HepG2 (cell line): Measurements from ENCODE around the gene CKAP5. TPM values are rescaled to one million over a fixed set of nuclear protein-coding genes. Genes with fewer than 3 reads are reported as not detected.

ENCODE experiments used
- ATAC-seq: fragments of 200-7000 bp; cut with Tn5 transposase; 3 replicates; pipeline ENCODE4 v1.9.1; 2020; ENCODE audit warnings: mild to moderate bottlenecking, moderate library complexity
- BruUV-seq: library from RNA; stranded (reverse); fragments of 400-500 nt; replicated peaks from 2 replicates; lab custom pipeline; 2021; lab: Mats Ljungman, UMichigan
- CTCF ChIA-PET: fragments of 300-600 bp; formaldehyde crosslinking; extraction: SDS; loops from one replicate; lab custom pipeline; 2021; ENCODE audit warnings: low total read pairs, inconsistent platforms, low intra/inter-chr PET ratio; lab: Yijun Ruan, JAX
- POLR2A ChIA-PET: fragments of 350-600 bp; sonication (Branson Sonifier 250); formaldehyde crosslinking; loops from one replicate; lab custom pipeline; 2020; ENCODE audit warnings: antibody characterized with exemption, inconsistent platforms; lab: Yijun Ruan, JAX
- DNase-seq: peaks from one replicate; pipeline ENCODE4 v3.0.0-alpha.2; 2015; ENCODE audit warnings: low spot score
- FAIRE-seq: peaks from 3 replicates; lab custom pipeline; 2011; peaks lifted over from hg19 to GRCh38; lab: Jason Lieb, UNC
- H2AFZ ChIP-seq: one replicate; pipeline ENCODE4 v1.6.1; 2011; ENCODE audit warnings: low read length, inconsistent platforms
- H3K27ac ChIP-seq: fragments of 300-600 bp; 3 replicates; pipeline ENCODE4 v1.8.0; 2011; ENCODE audit warnings: mixed run types, mild to moderate bottlenecking, mixed read lengths, low read length, inconsistent platforms; ENCODE audit not compliant: insufficient read depth; ENCODE audit errors: extremely low read length
- H3K27me3 ChIP-seq, 2 experiments: fragments of 200-600 bp in 1 of 2; 2 replicates in 1 of 2; 3 replicates in 1 of 2; pipeline versions ENCODE4 v1.6.0 to v1.8.0; 2011; ENCODE audit warnings: low read length in 2 of 2, mild to moderate bottlenecking in 2 of 2, moderate library complexity in 2 of 2, inconsistent platforms in 1 of 2; ENCODE audit not compliant: insufficient read depth in 2 of 2, control insufficient read depth in 1 of 2
- H3K36me3 ChIP-seq, 2 experiments: fragments of 200-600 bp in 1 of 2; replicated peaks in 1 of 2; 2 replicates in 1 of 2; 3 replicates in 1 of 2; pipeline versions ENCODE4 v1.5.1 to v1.8.0; 2011; ENCODE audit warnings: low read length in 2 of 2, inconsistent platforms in 1 of 2; ENCODE audit not compliant: insufficient read depth in 2 of 2, control insufficient read depth in 1 of 2
- H3K4me1 ChIP-seq: 2 replicates; pipeline ENCODE4 v1.5.1; 2012; ENCODE audit warnings: low read length, inconsistent platforms; ENCODE audit not compliant: insufficient read depth
- H3K4me2 ChIP-seq: 2 replicates; pipeline ENCODE4 v1.6.0; 2011; ENCODE audit warnings: low read depth, low read length, inconsistent platforms
- H3K4me3 ChIP-seq, 3 experiments: fragments of 200-600 bp in 1 of 3; sonication (generic), shearing (Covaris generic) in 1 of 3; replicated peaks in 1 of 3; 2 replicates each; pipeline ENCODE4 v1.5.1; 2011 to 2016; ENCODE audit warnings: low read length in 3 of 3, inconsistent platforms in 2 of 3, low read depth in 2 of 3, mild to moderate bottlenecking in 2 of 3, control low read depth in 1 of 3, mixed read lengths in 1 of 3; ENCODE audit not compliant: insufficient read depth in 1 of 3
- H3K79me2 ChIP-seq: one replicate; pipeline ENCODE4 v1.6.1; 2011; ENCODE audit warnings: low read length, inconsistent platforms; ENCODE audit not compliant: insufficient read depth
- H3K9ac ChIP-seq: 2 replicates; pipeline ENCODE4 v1.6.0; 2011; ENCODE audit warnings: mild to moderate bottlenecking, low read depth, low read length, inconsistent platforms; ENCODE audit not compliant: insufficient read depth
- H3K9me3 ChIP-seq: 2 replicates; pipeline ENCODE4 v1.5.1; 2012; ENCODE audit warnings: mild to moderate bottlenecking, low read length
- H4K20me1 ChIP-seq: 2 replicates; pipeline ENCODE4 v1.6.0; 2011; ENCODE audit warnings: inconsistent platforms, mild to moderate bottlenecking, low read length, moderate library complexity; ENCODE audit not compliant: insufficient read depth
- ARHGAP35 ChIP-seq: sonication (generic); formaldehyde crosslinking; IDR thresholded peaks from 2 replicates; pipeline ENCODE4 v1.9.0; 2022; ENCODE audit warnings: mild to moderate bottlenecking, inconsistent platforms, moderate library complexity, missing genetic modification reagents, borderline replicate concordance
- ASH2L ChIP-seq: fragments of 300-600, 200-600 bp; sonication (generic); IDR thresholded peaks from 2 replicates; pipeline ENCODE4 v1.7.0; 2017; ENCODE audit warnings: low read depth, mild to moderate bottlenecking, moderate library complexity, mixed read lengths, low read length; ENCODE audit not compliant: insufficient read length
- KDM1A ChIP-seq: IDR thresholded peaks from 2 replicates; pipeline ENCODE4 v1.6.1; 2016; ENCODE audit warnings: missing compliant biosample characterization
- KDM5A ChIP-seq: fragments of 200-600 bp; sonication (generic); IDR thresholded peaks from 2 replicates; pipeline ENCODE4 v1.7.0; 2018; ENCODE audit warnings: antibody characterized with exemption, mild to moderate bottlenecking, low read length, borderline replicate concordance
- MAZ ChIP-seq, 2 experiments: sonication (generic) in 1 of 2; formaldehyde crosslinking in 1 of 2; IDR thresholded peaks; 2 replicates each; pipeline versions ENCODE4 v1.5.0 to v1.6.1; 2012 to 2020; ENCODE audit warnings: low read depth in 2 of 2, mild to moderate bottlenecking in 2 of 2, borderline replicate concordance in 1 of 2, improper control_type of control experiment in 1 of 2, low read length in 1 of 2, missing genetic modification reagents in 1 of 2, moderate library complexity in 1 of 2
- SIN3B ChIP-seq: fragments of 150-350 bp; IDR thresholded peaks from 2 replicates; pipeline ENCODE4 v1.6.1; 2014; ENCODE audit warnings: low read length
- SMARCC2 ChIP-seq: fragments of 450-650 bp; IDR thresholded peaks from 2 replicates; pipeline ENCODE4 v1.6.1; 2017; ENCODE audit warnings: antibody characterized with exemption, mild to moderate bottlenecking
- ZNF12 ChIP-seq: sonication (generic); formaldehyde crosslinking; IDR thresholded peaks from 2 replicates; pipeline ENCODE4 v1.5.0; 2020; ENCODE audit warnings: missing genetic modification reagents
- ZNF432 ChIP-seq: sonication (generic); formaldehyde crosslinking; IDR thresholded peaks from 2 replicates; pipeline ENCODE4 v1.5.0; 2020; ENCODE audit warnings: missing genetic modification reagents, mild to moderate bottlenecking, borderline replicate concordance
- ZNF614 ChIP-seq: IDR thresholded peaks from 2 replicates; pipeline ENCODE4 v1.6.1; 2018; ENCODE audit warnings: missing biosample characterization, missing genetic modification reagents, inconsistent platforms, borderline replicate concordance
- WGBS: methylation state at CpG from one replicate; pipeline ENCODE4 v1.1.6; 2017; ENCODE audit warnings: low lambda C conversion rate; 5-methylcytosine and 5-hydroxymethylcytosine counted together
- in situ Hi-C: cut with HindIII; loops from 2 replicates; pipeline ENCODE4 v1.10.0; 2017; ENCODE audit warnings: low pct_unique_long_range_greater_than_20kb; ENCODE audit not compliant: extremely low pct_ligation_motif_present
- intact Hi-C: fragments of 100-400 bp; cut with micrococcal nuclease; formaldehyde crosslinking; loops from one replicate; pipeline ENCODE4 v1.10.0; 2022; ENCODE audit not compliant: unreplicated experiment
- polyA plus RNA-seq, 8 experiments: library from polyadenylated mRNA; depleted of rRNA in 3 of 8; stranded (reverse) in 7 of 8; unstranded in 1 of 8; fragments of >200 nt; fragmentation: Illumina TruSeq in 4 of 8; extraction: Trizol in 4 of 8; gene quantifications; 2 replicates each; pipeline versions ENCODE4 v1.2.1 to v1.2.3, GENCODE V29; 2011 to 2016; ENCODE audit warnings: low read depth in 4 of 8, missing spikeins in 1 of 8, mixed read lengths in 1 of 8; ENCODE audit not compliant: insufficient read depth in 1 of 8
- total RNA-seq, 5 experiments: library from RNA; depleted of rRNA; stranded (reverse); fragments of >200 nt; fragmentation: Illumina TruSeq; extraction: Trizol; gene quantifications; 2 replicates each; pipeline ENCODE4 v1.2.3, GENCODE V29; 2016; ENCODE audit warnings: low read depth in 1 of 5
- TF ChIP-seq, protein P1 (sequence below): sonication (generic); formaldehyde crosslinking; IDR thresholded peaks from 2 replicates; pipeline ENCODE4 v1.4.0; 2020; ENCODE audit warnings: missing genetic modification reagents
- TF ChIP-seq, protein P2 (sequence below): fragments of 450-650 bp; IDR thresholded peaks from 2 replicates; pipeline ENCODE4 v1.6.1; 2017; ENCODE audit warnings: mild to moderate bottlenecking
- TF ChIP-seq, protein P3 (sequence below): sonication (generic); formaldehyde crosslinking; IDR thresholded peaks from 2 replicates; pipeline ENCODE4 v1.4.0; 2020; ENCODE audit warnings: missing genetic modification reagents
- TF ChIP-seq, protein P4 (sequence below): sonication (generic); formaldehyde crosslinking; IDR thresholded peaks from 2 replicates; pipeline ENCODE4 v1.8.1; 2023; ENCODE audit warnings: mild to moderate bottlenecking, missing genetic modification reagents

The CKAP5 gene
- total and polyA plus RNA-seq, 2 of the 13 experiments (the other 11 are each of a cell fraction or from before 2014, with no cell fraction given): 79.2 to 103 TPM

DNA sequence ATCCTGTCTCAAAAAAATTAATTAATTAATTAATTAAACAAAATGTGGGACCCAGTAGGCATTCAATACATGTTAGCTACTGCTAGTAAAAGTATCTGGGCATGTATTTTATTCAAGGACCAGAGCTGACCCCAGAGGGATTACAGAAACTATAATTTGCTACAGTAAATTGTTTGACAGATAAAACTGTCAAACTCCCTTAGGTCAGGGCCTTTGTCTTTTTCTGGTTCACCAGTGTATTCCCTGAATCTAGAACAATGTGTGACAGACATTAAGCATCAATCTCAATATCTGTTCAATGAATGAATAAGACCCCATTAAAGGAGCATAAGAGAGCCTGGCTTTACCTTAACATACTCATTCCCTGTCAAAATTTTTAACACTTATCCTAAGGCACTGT is 6.0 kb downstream of the CKAP5 start (continued):
- TF ChIP-seq, protein P1, sequence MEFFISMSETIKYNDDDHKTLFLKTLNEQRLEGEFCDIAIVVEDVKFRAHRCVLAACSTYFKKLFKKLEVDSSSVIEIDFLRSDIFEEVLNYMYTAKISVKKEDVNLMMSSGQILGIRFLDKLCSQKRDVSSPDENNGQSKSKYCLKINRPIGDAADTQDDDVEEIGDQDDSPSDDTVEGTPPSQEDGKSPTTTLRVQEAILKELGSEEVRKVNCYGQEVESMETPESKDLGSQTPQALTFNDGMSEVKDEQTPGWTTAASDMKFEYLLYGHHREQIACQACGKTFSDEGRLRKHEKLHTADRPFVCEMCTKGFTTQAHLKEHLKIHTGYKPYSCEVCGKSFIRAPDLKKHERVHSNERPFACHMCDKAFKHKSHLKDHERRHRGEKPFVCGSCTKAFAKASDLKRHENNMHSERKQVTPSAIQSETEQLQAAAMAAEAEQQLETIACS: no peak
- TF ChIP-seq ARHGAP35 (no peak), ZNF614 (no peak), SIN3B (no peak)
- TF ChIP-seq, protein P2, sequence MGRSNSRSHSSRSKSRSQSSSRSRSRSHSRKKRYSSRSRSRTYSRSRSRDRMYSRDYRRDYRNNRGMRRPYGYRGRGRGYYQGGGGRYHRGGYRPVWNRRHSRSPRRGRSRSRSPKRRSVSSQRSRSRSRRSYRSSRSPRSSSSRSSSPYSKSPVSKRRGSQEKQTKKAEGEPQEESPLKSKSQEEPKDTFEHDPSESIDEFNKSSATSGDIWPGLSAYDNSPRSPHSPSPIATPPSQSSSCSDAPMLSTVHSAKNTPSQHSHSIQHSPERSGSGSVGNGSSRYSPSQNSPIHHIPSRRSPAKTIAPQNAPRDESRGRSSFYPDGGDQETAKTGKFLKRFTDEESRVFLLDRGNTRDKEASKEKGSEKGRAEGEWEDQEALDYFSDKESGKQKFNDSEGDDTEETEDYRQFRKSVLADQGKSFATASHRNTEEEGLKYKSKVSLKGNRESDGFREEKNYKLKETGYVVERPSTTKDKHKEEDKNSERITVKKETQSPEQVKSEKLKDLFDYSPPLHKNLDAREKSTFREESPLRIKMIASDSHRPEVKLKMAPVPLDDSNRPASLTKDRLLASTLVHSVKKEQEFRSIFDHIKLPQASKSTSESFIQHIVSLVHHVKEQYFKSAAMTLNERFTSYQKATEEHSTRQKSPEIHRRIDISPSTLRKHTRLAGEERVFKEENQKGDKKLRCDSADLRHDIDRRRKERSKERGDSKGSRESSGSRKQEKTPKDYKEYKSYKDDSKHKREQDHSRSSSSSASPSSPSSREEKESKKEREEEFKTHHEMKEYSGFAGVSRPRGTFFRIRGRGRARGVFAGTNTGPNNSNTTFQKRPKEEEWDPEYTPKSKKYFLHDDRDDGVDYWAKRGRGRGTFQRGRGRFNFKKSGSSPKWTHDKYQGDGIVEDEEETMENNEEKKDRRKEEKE: no peak

DNA sequence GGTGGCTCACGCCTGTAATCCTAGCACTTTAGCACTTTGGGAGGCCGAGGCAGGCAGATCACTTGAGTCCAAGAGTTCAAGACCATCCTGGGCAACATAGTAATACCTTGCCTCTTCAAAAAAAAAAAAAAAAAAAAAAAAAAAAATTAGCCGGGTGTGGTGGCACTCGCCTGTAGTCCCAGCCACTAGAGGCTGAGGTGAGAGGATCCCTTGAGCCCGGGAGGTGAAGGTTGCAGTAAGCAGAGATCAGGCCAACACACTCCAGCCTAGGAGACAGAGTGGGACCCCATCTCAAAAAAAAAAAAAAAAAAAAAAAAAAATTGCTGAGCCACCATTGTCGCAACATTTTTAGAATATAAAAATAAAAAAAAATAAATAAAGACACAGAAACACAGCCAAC is 7.6 kb downstream of the CKAP5 start:
- CTCF ChIA-PET: no interaction called here
- no TSS peak for BruUV-seq
- Histone ChIP-seq H3K36me3 (peaks cover 0 to 18% of the 10 kb centered on the region in 2 experiments; a peak in 2 of 5 replicates), H2AFZ (no peak overlapping the region), H3K4me3 (no peak overlapping the region), H3K79me2 (peaks cover 96% of the 10 kb centered on the region), H3K9ac (no peak overlapping the region), H3K27ac (no peak overlapping the region), H3K9me3 (no peaks in the 10 kb centered on the region), H3K27me3 (no peaks in the 10 kb centered on the region), H3K4me1 (peaks cover 11% of the 10 kb centered on the region), H4K20me1 (no peaks in the 10 kb centered on the region; the same call in 1 of the 2 replicates), H3K4me2 (no peak overlapping the region)
- POLR2A ChIA-PET: no interaction called here
- intact Hi-C loops (no loop called here), in situ Hi-C loops (no loop called here)
- FAIRE-seq: no peak
- 89% methylated on average over 6 of the region's 6 CpGs for WGBS
- no peak for ATAC-seq
- DNase-seq: no peak
- TF ChIP-seq ZNF432 (CRISPR knock-in tag) (no peak), KDM5A (no peak), SMARCC2 (no peak), ASH2L (no peak), MAZ (IDR thresholded peaks at IDR 0.05; ENCODE audit: borderline replicate concordance, low read depth, low read length) (no peak), MAZ (CRISPR knock-in tag; IDR thresholded peaks at IDR 0.05; ENCODE audit: low read depth) (no peak), ZNF12 (CRISPR knock-in tag) (no peak), KDM1A (CRISPR knock-in tag) (no peak)
- TF ChIP-seq, protein P3, sequence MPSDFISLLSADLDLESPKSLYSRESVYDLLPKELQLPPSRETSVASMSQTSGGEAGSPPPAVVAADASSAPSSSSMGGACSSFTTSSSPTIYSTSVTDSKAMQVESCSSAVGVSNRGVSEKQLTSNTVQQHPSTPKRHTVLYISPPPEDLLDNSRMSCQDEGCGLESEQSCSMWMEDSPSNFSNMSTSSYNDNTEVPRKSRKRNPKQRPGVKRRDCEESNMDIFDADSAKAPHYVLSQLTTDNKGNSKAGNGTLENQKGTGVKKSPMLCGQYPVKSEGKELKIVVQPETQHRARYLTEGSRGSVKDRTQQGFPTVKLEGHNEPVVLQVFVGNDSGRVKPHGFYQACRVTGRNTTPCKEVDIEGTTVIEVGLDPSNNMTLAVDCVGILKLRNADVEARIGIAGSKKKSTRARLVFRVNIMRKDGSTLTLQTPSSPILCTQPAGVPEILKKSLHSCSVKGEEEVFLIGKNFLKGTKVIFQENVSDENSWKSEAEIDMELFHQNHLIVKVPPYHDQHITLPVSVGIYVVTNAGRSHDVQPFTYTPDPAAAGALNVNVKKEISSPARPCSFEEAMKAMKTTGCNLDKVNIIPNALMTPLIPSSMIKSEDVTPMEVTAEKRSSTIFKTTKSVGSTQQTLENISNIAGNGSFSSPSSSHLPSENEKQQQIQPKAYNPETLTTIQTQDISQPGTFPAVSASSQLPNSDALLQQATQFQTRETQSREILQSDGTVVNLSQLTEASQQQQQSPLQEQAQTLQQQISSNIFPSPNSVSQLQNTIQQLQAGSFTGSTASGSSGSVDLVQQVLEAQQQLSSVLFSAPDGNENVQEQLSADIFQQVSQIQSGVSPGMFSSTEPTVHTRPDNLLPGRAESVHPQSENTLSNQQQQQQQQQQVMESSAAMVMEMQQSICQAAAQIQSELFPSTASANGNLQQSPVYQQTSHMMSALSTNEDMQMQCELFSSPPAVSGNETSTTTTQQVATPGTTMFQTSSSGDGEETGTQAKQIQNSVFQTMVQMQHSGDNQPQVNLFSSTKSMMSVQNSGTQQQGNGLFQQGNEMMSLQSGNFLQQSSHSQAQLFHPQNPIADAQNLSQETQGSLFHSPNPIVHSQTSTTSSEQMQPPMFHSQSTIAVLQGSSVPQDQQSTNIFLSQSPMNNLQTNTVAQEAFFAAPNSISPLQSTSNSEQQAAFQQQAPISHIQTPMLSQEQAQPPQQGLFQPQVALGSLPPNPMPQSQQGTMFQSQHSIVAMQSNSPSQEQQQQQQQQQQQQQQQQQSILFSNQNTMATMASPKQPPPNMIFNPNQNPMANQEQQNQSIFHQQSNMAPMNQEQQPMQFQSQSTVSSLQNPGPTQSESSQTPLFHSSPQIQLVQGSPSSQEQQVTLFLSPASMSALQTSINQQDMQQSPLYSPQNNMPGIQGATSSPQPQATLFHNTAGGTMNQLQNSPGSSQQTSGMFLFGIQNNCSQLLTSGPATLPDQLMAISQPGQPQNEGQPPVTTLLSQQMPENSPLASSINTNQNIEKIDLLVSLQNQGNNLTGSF (CRISPR knock-in tag): no peak
- TF ChIP-seq, protein P4, sequence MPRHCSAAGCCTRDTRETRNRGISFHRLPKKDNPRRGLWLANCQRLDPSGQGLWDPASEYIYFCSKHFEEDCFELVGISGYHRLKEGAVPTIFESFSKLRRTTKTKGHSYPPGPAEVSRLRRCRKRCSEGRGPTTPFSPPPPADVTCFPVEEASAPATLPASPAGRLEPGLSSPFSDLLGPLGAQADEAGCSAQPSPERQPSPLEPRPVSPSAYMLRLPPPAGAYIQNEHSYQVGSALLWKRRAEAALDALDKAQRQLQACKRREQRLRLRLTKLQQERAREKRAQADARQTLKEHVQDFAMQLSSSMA: no peak
